Measurements from ENCODE around the gene SERTAD3.
"Not testable (repeated sequence)": the region's sequence is repeated elsewhere in the genome, so short reads cannot be mapped to it uniquely, and the experiment has no call there.

SERTAD3 gene

DNA sequence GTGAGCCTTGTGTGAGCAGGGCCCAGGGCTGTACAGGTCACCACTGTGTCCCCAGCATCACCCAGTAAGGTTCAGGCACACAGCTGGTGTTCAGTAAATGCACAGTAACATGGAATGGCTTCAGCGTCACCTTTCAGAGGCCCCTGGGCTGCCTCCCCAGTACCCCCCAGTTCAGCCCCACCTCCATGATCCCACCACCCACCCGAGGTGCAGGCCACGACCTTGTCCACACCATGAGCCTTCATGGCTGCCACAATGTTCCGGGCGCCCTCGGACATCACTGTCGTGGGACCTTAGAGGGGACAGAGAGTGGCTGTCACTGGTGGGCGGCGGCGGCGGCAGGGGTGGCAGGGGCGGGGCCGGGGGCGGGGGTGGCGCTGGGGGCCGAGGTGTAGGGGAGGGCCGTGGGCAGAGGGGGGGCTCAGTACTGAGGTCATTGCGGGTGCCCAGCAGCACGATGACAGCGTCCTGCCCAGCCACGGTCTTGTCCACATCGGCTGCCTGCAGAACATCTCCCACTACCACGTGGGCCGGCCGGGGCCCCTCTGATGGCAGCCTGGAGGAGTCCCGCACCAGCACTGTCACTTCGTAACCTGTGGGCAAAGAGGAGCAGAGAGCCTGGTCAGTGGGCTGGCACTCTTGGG lies 13.9 kb upstream of the SERTAD3 start:
- no peak for DNase-seq

DNA sequence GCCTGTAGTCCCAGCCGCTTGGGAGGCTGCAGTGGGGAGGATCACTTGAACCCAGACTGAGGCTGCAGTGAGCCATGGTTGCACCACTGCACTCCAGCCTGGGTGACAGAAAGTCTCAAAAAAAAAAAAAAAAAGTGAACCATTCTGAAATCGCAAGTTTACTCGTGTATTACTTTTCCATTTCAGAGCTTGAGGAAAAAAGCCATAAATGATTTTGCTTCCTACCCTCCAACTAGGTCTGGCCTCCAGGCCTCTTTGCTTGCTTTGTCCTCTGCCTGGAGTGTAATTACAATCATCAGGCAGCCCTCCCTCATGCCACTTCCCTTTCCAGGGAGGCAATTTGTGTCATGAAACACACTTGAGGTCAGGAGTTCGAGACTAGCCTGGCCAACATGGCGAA lies 12.9 kb upstream of the SERTAD3 start:
- DNase-seq, result no peak

DNA sequence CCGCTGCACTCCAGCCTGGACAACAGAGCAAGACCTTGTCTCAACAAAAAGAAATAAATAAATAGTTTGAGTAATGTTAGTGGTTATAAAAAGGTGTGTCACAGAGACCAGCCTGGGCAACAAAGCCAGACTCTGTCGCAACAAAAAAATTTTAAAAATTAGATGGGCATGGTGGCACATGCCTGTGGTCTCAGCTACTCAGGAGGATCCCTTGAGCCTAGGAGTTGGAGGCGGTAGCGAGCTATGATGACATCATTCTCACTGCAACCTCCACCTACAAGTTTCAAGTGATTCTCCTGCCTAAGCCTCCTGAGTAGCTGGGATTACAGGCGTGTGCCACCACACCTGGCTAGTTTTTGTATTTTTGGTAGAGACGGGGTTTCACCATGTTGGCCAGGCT lies 9.8 kb upstream of the SERTAD3 start:
- DNase-seq, result not testable (repeated sequence)

DNA sequence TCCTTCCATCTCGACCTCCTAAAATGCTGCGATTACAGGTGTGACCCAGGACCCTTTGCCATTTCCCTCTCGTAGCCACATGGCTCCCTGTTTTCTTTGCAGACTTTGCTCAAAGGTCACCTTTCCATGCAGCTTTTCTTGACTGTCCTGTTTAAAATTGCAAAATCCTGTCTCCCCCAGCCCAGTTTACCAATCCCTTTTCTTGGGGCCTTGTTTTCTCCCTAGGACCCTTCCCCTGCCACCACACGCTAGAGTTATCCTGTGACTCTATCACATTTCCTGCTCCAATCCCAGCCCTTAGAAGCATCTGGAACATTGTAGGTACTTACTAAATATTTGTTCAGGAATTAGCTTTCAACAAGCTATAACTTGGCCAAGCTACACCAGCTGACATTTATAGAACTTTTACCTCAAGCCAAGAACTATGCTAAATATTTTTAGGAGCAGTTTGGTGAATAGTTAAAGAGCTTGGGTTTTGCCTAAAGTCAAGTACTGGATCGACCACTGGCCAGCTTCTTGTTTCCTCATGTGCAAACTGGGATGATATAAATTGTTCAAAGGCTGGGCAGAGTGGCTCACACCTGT lies 9.1 kb upstream of the SERTAD3 start:
- DNase-seq, result no peak

DNA sequence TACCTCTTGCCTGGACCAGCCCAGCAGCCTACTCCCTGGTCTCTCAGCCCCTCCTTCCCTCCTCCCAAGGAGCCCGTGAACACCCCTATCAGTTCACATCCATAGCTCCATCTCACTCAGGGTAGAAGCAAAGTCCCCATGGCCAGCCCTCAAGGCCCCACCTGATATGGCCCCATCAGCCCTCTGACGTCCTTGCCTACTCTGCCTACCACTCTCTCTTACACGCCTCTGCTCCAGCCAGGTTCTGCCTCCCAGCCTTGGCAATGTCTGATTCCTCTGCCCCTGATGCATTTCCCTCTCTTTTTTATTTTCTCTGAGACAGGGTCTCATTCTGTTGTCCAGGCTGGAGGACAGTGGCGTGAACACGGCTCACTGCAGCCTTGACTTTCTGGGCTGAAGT lies 7.9 kb upstream of the SERTAD3 start:
- no peak for DNase-seq

DNA sequence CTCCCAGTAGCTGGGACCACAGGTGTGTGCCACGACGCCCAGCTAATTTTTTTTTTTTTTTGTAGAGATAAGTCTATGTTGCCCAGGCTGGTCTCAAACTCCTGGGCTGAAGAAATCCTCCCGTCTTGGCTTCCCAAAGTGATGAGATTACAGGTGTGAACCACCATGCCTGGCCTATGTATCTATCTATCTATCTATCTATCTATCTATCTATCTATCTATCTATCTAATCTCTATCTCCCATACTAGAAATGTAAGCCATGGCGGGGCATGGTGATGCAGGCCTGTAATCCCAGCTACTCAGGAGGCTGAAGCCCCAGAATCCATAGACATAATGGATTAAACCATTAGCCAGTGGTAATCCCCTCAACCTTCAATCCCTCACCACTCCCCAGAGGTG lies 6.5 kb upstream of the SERTAD3 start:
- DNase-seq, result no peak

DNA sequence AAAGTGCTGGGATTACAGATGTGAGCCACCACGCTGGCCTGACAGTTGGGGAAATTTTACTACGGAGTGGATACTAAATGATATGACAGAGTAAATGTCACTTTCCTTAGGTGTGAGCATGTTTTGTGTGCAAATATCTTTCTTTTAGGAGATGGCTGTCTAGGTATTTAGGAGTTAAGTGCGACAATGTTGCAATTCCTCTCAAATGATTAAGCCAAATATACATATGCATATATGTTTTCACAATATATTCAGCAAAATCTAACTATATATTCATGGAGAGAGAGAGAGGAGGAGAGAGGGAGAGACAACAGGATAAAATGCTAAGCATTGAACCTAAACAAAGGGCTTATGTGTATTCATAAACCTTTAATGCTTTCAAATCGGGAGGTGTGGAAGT lies 5.4 kb upstream of the SERTAD3 start:
- no peak for DNase-seq

DNA sequence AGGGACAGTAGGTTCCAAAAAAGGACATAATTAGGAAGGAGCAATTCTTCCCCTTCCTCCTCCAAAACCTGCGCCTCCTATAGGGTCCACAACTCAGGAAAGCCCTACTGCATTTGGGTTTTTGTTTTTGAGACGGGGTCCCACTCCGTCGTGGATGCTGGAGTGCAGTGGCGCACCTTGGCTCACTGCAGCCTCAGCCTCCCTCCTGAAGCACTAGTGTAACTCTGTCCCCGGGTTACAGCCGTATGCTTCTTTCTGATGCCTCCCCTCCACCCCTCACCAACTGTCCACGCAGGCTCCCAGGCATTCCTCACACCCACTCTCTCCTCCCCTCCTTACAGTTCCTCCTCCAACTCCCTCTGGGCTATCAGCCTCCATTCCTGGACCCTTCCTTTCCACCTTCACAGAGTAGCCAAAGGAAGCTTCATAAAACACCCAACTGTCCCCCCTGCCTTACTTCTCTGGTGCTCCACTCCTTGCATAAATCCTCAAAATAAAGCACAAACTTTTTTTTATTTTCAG lies 2.2 kb upstream of the SERTAD3 start:
- no peak for DNase-seq

DNA sequence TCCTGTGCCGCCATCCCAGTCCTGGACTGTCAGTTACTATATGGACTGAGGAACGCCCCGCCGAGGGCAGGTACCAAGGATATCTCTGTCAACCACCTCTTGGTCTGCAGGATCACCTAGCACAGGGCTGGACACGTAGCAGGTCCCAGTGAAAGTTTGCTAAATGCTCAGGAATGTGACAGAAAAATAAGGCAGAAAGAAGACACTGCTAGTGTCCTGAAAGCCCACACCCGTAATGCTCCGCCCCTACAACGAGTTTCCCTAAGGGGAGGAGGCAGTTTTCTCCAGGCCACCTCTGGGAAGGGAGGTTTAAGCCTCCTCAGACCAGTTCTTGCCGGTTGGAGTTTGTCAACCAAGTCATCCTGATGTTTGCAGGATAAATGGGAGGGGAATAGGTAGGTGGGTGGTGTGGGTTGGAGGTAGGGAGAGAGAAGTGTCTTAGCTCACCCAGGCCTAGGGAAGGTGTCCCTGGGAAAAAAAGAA lies 1.7 kb upstream of the SERTAD3 start:
- peak; percentile 20 for DNase-seq

DNA sequence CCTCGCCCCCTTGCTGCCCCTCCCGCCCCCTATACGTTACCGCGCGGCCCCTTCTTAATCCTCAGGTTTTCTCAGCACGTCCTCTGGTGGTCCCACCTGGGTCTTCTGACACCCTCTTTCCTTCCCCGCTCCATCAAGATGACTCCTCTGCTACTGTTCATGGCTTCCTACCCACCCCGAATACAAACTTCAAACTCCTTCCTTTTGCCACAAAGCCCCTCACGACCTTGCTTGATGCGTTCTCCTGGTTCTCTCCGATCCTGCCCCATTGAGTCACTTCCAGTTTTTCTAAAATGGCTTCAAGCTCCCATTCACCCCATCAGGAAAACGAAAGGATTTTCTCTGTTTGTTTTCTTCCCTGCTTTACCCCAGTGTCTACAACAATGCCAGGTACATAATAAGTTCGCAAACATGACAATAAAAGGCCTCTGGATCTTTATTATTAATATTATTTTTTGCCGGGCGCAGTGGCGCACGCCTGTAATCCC lies 734 bp upstream of the SERTAD3 start:
- no peak for DNase-seq

DNA sequence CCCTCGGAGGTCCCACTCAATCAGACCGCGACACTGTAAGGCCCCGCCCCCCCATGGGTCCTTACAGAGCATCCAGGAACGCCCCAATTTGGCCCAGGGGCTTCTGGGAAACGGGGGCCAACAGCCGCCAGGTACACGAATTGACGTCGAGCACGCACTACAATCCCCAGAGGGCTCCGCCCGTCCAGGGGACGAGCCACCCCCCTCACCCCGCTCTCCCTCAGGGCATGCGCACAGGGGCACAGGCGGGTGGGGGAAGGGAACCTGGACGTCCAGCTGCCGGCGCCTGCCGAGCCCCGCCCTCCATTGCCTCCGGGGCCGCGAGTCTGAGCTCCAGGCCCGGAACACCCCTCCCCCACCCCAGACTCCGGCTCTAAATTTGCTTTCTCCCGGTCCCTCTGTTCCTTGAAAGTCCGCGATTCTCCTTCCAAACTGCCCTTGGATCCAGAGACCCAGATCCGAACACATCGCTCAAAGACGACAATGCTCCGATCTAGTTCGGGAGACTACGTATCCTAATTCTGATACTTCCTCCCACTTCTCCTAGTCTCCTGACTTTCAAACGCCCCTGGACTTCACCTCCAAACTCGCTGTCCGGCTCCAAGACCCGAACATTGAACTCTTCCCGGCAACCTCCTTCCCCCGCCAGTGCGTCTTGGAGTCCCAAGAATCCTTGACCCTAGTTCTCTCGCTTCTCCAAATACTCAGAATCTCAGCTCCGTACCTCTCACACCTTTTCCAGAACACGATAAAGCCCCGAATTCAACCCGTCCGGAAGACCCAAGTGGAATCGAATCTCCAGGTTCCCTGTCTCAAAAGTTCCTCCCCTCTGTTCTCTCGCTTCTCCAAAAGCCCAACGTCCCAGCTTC lies 770 bp downstream of the SERTAD3 start:
- peak; percentile 100 for DNase-seq

DNA sequence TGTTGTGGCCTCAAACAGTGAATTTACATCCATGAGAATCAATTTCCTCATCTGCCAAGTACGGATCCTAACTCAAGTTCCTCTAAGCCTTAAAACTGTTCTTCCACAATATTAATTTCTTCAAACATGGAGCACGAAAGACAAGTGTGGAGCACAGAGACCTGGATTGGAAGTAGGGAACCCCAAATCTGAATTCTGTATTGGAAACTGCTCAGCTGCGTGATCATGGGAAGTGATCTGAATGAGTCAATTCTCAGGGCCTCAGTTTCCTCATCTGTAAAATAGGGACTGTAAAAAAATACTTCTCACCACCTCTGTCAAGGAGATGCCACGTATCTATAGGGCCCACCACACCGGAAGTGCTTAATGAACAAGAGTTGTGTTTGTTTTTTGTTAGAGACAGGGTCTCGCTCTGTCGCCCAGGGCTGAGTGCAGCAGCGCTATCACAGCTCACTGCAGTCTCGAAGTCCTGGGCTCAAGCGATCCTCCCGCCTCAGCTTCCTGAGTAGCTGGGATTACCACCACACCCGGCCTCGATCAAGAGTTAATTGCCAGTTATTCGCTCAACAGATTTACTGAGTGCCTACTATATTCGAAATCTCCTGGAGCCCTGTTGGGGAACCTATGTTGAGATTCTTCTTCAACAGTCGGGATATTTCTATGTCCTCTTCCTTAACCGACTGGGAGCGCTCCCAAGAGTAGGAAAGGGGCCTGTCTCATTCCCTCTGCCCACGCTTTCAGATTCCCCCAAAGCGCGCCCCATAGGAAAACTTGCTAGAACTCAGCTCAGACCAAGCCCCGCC lies 1.6 kb downstream of the SERTAD3 start:
- DNase-seq, result no peak

DNA sequence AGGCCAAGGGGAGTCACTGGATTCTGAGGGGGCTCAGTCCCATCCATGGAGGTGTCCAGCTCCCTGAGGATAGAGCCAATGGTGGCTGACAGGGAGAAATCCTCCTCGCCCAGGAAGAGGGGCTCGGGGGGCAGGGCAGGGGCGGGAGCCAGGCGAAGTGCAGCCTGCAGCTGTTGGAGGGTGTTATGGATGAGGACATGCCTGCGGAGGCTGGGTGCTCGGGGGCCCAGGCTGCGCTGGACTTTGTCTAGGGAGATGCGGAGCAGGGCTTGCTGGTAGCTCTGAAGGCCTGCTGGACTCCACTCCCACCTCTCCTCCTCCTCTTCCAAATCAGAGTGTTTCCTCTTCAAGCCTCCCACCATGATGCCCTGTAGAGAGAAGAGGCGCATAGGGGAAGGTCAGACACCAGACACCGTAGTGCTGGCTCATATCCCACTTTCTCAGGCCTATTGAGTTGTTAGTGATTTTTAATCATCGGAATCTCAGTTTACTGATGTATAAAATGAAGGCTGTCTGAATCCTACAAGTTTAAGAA lies 2.3 kb downstream of the SERTAD3 start:
- no peak for DNase-seq

DNA sequence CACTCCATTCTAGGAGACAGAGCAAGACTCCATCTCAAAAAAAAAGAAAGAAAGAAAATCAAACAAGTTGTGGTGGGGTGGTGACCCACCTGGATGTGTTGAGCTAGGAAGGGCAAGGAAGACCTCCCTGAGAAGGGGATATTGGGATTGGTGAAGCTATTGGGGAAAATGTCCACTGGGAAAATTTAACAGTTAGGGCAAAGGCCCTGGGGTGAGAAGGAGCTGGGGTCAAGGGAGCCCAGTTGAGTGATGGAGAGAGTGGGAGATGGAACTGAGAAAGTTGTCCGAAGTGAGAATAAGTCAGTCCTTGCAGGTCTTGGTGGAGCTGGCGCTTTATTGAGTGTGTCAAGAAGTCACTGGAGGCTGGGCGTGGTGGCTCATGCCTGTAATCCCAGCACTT lies 5.9 kb downstream of the SERTAD3 start:
- DNase-seq, result no peak

DNA sequence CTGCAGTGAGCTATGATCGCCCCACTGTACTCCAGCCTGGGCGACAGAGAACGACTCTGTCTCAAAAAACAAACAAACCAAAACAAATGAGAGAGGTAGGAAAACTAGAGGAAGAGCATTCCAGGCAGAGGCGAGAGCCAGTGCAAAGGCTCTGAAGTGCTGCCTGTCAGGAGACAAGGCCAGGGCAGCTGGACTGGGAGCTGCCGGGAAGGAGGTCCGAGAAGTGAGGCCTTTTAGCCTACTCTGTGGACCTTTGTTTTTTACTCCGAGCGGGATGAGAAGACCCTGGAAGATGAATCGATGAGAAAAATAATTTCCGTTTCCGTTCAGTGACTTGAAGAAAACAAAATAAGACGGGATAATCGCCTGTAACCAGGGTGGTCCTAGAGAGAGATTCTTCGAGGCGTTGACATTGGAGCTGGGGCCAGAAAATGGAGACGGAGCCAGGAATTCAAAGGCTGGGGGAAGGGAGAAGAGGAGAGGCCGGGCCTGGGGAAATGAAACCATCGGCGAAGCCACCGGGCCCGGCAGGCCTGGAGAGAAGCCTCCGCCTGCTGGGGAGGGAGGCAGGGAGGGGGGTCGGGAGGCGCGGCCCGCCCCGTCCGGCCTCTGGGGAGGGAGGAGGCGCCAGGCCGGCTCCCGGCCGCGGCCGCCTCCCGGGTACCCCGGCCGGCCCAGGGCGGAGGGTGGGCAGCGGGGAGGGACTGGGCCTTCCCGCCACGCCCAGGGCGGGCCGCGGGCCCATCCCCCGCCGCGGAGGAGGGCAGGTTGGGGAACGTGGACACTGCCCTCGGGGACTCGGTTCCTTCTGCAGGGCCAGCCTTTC lies 10.5 kb downstream of the SERTAD3 start:
- DNase-seq, result peak; percentile 93

DNA sequence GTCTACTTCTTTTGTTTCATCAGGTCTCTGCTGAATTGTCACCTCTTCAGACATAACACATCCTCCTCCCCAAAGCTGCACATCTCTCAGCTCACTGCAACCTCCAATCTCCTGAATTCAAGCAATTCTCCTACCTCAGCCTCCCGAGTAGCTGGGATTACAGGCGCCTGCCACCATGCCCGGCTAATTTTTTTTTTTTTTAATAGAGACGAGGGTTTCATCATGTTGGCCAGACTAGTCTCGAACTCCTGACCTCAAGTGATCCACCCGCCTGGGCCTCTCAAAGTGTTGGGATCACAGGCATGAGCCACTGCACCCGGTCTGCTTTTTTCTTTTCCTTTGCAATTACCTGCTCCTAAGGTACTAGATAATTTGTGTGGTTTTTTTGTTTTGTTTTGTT lies 11.4 kb downstream of the SERTAD3 start:
- DNase-seq, result not testable (repeated sequence)

DNA sequence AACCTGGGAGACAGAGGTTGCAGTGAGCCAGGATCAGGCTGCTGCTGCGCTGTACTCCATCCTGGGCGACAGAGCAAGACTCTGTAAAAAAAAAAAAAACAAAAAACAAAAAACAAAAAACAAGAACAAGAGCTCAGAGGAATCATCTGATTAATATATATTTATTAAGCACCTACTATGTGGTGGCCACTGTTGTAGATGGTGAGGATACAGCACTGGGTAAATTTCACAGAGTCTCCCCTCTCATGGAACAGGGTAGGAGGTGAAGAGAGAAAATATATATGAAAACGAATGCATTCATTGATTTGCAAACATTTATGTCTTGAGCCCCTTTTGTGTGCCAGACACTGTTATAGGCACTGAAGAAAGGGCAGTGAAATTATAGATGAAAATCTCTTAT lies 12.4 kb downstream of the SERTAD3 start:
- no peak for DNase-seq

DNA sequence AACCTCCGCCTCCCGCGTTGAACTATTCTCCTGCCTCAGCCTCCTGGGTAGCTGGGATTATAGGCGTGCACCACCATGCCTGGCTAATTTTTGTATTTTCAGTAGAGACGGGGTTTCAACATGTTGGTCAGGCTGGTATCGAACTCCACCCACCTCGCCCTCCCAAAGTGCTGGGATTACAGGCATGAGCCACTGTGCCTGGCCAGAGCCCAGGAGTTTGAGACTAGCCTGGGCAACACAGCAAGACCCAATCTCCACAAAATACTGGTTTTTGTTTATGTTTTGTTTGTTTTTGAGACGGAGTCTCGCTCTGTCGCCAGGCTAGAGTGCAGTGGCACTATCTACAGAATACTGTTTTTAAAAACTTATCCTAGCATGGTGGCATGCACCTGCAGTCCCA lies 13.9 kb downstream of the SERTAD3 start:
- DNase-seq, result not testable (repeated sequence)

DNA sequence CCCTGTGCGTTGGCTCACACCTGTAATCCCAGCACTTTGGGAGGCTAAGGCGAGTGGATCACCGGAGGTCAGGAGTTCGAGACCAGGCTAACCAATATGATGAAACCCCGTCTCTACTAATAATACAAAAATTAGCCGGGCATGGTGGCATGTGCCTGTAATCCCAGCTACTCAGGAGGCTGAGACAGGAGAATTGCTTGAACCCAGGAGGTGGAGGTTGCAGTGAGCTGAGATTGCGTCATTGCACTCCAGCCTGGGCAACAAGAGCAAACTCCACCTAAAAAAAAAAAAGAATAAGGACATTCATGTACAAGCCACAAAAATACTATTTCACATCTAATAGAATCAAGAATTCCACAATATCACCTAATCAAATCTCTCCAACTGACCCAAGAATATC lies 15.9 kb downstream of the SERTAD3 start:
- DNase-seq, result not testable (repeated sequence)

DNA sequence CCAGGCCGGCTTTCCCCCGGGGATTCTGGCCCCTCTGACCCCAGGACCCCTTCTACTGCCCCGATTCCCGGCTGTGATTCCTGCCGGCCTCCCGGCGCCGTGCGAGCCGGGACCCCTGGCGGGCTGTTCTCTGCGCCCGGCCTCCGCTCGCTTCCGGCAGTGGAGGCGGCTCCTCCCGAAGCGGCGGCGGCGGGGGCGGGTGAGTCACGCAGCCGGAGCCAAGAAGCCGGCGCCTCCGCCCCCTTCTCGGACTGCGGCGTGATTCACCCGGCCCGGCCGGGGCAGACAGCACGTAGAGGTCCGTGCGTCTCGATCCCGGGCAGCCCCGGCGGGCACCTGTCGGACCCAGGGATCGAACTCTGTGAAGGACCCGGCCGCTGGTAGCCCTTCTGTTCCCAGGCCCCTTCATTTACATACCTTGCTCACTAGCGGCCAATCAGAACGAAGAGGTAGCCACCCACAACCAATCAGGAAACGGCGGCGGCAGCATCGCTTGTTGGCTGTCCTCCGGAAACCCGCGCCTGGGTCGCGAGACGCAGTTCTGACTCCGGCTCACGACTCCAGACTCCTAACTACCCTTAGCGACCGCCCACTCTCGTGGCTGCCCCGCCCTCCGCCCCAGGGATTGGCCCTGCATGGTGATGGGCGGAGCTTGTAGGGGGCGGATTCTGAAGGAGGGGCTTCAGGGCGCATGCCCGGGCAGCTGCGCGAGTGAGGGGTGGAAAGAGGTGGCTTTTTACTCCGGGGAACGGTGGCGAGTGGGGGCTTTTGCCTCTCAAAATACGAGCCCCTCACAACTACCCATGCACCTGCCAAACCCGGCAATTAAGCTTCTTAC lies 18.5 kb downstream of the SERTAD3 start, which contains the start of gene SERTAD1:
Gene SERTAD1 (minus strand): TSS at position 543 of the 838 bp plus-strand sequence. CDS start 2,446 bp downstream, outside the sequence.
- DNase-seq, result peak; percentile 100
